Tibial nerve (tissue), 4 donors: ENCODE measurements around the gene FMN2. TPM values are rescaled to one million over a fixed set of nuclear protein-coding genes. Genes with fewer than 3 reads are reported as not detected.

ENCODE experiments used
- DNase-seq, 2 donors: peaks; one replicate each; pipeline ENCODE4 v3.0.0-alpha.2; 2019; ENCODE audit warnings: low spot score in 2 of 2
- H3K27ac ChIP-seq, 4 donors: fragments of 200-600 bp; sonication (generic) in 3 of 4; one replicate each; pipeline ENCODE4 v1.5.1; 2017 to 2019; ENCODE audit warnings: mild to moderate bottlenecking in 1 of 4
- H3K27me3 ChIP-seq, 2 donors: fragments of 200-600 bp; sonication (generic) in 1 of 2; one replicate each; pipeline versions ENCODE4 v1.5.1 to v1.6.0; 2017 to 2019
- H3K36me3 ChIP-seq, 3 donors: fragments of 200-600 bp; sonication (generic); one replicate each; pipeline ENCODE4 v1.5.1; 2018 to 2019
- H3K4me1 ChIP-seq, 4 donors: fragments of 200-600 bp; sonication (generic) in 3 of 4; one replicate each; pipeline ENCODE4 v1.5.1; 2017 to 2019
- H3K4me3 ChIP-seq, 4 donors: fragments of 200-600 bp; sonication (generic) in 3 of 4; one replicate each; pipeline ENCODE4 v1.5.1; 2017 to 2019; ENCODE audit warnings: mild to moderate bottlenecking in 1 of 4, moderate library complexity in 1 of 4
- H3K9me3 ChIP-seq, 4 donors: fragments of 200-600 bp; sonication (generic) in 3 of 4; one replicate each; pipeline ENCODE4 v1.5.1; 2017 to 2019
- CTCF ChIP-seq, 5 experiments: fragments of 200-600 bp in 3 of 5; fragments of 450-650 bp in 2 of 5; sonication (generic) in 3 of 5; IDR thresholded peaks; one replicate each; pipeline ENCODE4 v1.5.1; 2016 to 2019; ENCODE audit warnings: antibody characterized with exemption in 5 of 5, mild to moderate bottlenecking in 3 of 5, moderate library complexity in 2 of 5
- EP300 ChIP-seq, 2 donors: sonication (generic); formaldehyde crosslinking; IDR thresholded peaks; one replicate each; pipeline ENCODE4 v1.6.1; 2017; ENCODE audit warnings: antibody characterized with exemption in 2 of 2, mild to moderate bottlenecking in 1 of 2
- POLR2A ChIP-seq, 2 donors: fragments of 450-650 bp; IDR thresholded peaks; one replicate each; pipeline ENCODE4 v1.6.1; 2017; ENCODE audit warnings: antibody characterized with exemption in 2 of 2, mild to moderate bottlenecking in 2 of 2, moderate library complexity in 2 of 2
- WGBS, 2 donors: methylation state at CpG; one replicate each; pipeline ENCODE4 v1.1.5; 2018; 5-methylcytosine and 5-hydroxymethylcytosine counted together
- total RNA-seq, 4 donors: library from RNA; depleted of rRNA; stranded (reverse); fragments of >200 nt; gene quantifications; one replicate each; pipeline ENCODE4 v1.1.0, GENCODE V29; 2016

FMN2 gene
- total RNA-seq, 4 donors from 2014 or later: 16.7 to 24.9 (median 24.4) TPM

- 89% methylated on average over 5 of the region's 5 CpGs for WGBS, 2 donors
- no peaks in the 10 kb centered on the region for H3K27me3 ChIP-seq
- TF ChIP-seq EP300 (IDR thresholded peaks at IDR 0.05) (no peak), CTCF (IDR thresholded peaks at IDR 0.05) (no peak), POLR2A (IDR thresholded peaks at IDR 0.05) (no peak)
- H3K36me3 ChIP-seq: peaks cover 0 to 21% (median 0%) of the 10 kb centered on the region in 3 donors
- no peaks in the 10 kb centered on the region for H3K4me1 ChIP-seq
- no peak overlapping the region for H3K4me3 ChIP-seq
- DNase-seq: no peak
- H3K9me3 ChIP-seq: no peaks in the 10 kb centered on the region
- H3K27ac ChIP-seq: no peak overlapping the region
Measured at GRCh38 chr1:240362046-240362445, 270.4 kb downstream of the FMN2 start.

- peaks cover 0 to 14% (median 0%) of the 10 kb centered on the region in 3 donors for H3K36me3 ChIP-seq
- no peak overlapping the region for H3K27ac ChIP-seq
- 85 to 94% methylated on average over 2 of the region's 2 CpGs for WGBS, 2 donors
- no peaks in the 10 kb centered on the region for H3K9me3 ChIP-seq
- DNase-seq: no peak
- TF ChIP-seq CTCF (IDR thresholded peaks at IDR 0.05) (no peak), POLR2A (IDR thresholded peaks at IDR 0.05) (no peak), EP300 (IDR thresholded peaks at IDR 0.05) (no peak)
- no peak overlapping the region for H3K4me3 ChIP-seq
- H3K4me1 ChIP-seq: no peaks in the 10 kb centered on the region
- no peaks in the 10 kb centered on the region for H3K27me3 ChIP-seq
Measured at GRCh38 chr1:240362826-240363225, 271.1 kb downstream of the FMN2 start.

- H3K4me1 ChIP-seq: no peaks in the 10 kb centered on the region
- no peak overlapping the region for H3K27ac ChIP-seq
- H3K4me3 ChIP-seq: no peak overlapping the region
- peaks cover 0 to 10% (median 0%) of the 10 kb centered on the region in 3 donors for H3K36me3 ChIP-seq
- WGBS, 2 donors: 79 to 87% methylated on average over 5 of the region's 5 CpGs
- H3K9me3 ChIP-seq: no peaks in the 10 kb centered on the region
- TF ChIP-seq EP300 (IDR thresholded peaks at IDR 0.05): no peak
- no peak for TF ChIP-seq POLR2A (IDR thresholded peaks at IDR 0.05)
- TF ChIP-seq CTCF (IDR thresholded peaks at IDR 0.05): no peak
- no peak for DNase-seq
- H3K27me3 ChIP-seq: no peaks in the 10 kb centered on the region
Measured at GRCh38 chr1:240363315-240363714, 271.6 kb downstream of the FMN2 start.

- WGBS, 2 donors: 54 to 58% methylated on average over 3 of the region's 3 CpGs
- no peaks in the 10 kb centered on the region for H3K27me3 ChIP-seq
- H3K4me1 ChIP-seq: no peaks in the 10 kb centered on the region
- no peaks in the 10 kb centered on the region for H3K9me3 ChIP-seq
- H3K4me3 ChIP-seq: no peak overlapping the region
- no peak overlapping the region for H3K27ac ChIP-seq
- no peak for DNase-seq
- no peak for TF ChIP-seq CTCF (IDR thresholded peaks at IDR 0.05)
- TF ChIP-seq POLR2A (IDR thresholded peaks at IDR 0.05): no peak
- TF ChIP-seq EP300 (IDR thresholded peaks at IDR 0.05): no peak
- H3K36me3 ChIP-seq: peaks cover 0 to 4% (median 0%) of the 10 kb centered on the region in 3 donors
Measured at GRCh38 chr1:240363914-240364313, 272.2 kb downstream of the FMN2 start.

DNA sequence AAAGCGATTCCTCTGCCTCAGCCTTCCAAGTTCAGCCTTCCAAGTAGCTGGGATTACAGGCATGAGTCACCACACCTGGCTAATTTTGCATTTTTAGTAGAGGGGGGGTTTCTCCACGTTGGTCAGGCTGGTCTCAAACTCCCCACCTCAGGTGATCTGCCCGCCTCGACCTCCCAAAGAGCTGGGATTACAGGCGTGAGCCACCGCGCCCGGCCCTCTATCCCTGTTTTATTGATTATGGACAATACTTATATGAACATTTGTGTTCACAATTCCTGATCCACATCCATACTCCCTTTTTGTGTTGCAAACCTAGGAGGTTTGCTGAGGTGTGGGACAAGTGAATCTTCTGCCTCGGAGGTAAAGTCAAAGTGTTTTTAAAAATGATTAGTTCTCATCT is 275.0 kb downstream of the FMN2 start:
- H3K27ac ChIP-seq: no peak overlapping the region
- no peak overlapping the region for H3K4me3 ChIP-seq
- TF ChIP-seq EP300 (IDR thresholded peaks at IDR 0.05) (no peak), CTCF (IDR thresholded peaks at IDR 0.05) (no peak), POLR2A (IDR thresholded peaks at IDR 0.05) (no peak)
- no peaks in the 10 kb centered on the region for H3K9me3 ChIP-seq
- DNase-seq: no peak
- peaks cover 0 to 4% (median 0%) of the 10 kb centered on the region in 3 donors for H3K36me3 ChIP-seq
- H3K27me3 ChIP-seq: no peaks in the 10 kb centered on the region
- 87 to 88% methylated on average over 9 of the region's 9 CpGs for WGBS, 2 donors
- no peaks in the 10 kb centered on the region for H3K4me1 ChIP-seq
